CD4-positive, alpha-beta T cell treated with Interleukin-2 at 100 ng/mL for 4 hours (primary cell): ENCODE measurements around the gene TENT5C.

Experiments used
- DNase-seq: peaks from one replicate; pipeline ENCODE4 v3.0.0-alpha.2; 2020; ENCODE audit warnings: low spot score

The TENT5C gene

GRCh38 chr1:117592155-117592554 lies 13.7 kb upstream of the TENT5C start:
- DNase-seq: no peak

GRCh38 chr1:117594261-117594990 lies 11.4 kb upstream of the TENT5C start:
- DNase-seq: no peak

- no peak for DNase-seq
Measured at GRCh38 chr1:117596023-117596720, 9.7 kb upstream of the TENT5C start.

GRCh38 chr1:117598489-117598888 lies 7.4 kb upstream of the TENT5C start:
- DNase-seq: no peak

GRCh38 chr1:117599286-117600221 lies 6.3 kb upstream of the TENT5C start:
- DNase-seq: no peak

GRCh38 chr1:117600325-117600943 lies 5.4 kb upstream of the TENT5C start:
- DNase-seq: no peak

GRCh38 chr1:117600966-117601365 lies 4.9 kb upstream of the TENT5C start:
- no peak for DNase-seq

GRCh38 chr1:117602862-117603261 lies 3.0 kb upstream of the TENT5C start:
- no peak for DNase-seq

GRCh38 chr1:117605164-117605773 lies 579 bp upstream of the TENT5C start:
- DNase-seq: peak; percentile 8

- peak; percentile 59 for DNase-seq
Measured at GRCh38 chr1:117606649-117607430, 992 bp downstream of the TENT5C start.

- DNase-seq: peak; percentile 56
Measured at GRCh38 chr1:117607471-117607870, 1.6 kb downstream of the TENT5C start.

GRCh38 chr1:117608115-117608615 lies 2.3 kb downstream of the TENT5C start:
- DNase-seq: no peak

GRCh38 chr1:117608758-117609157 lies 2.9 kb downstream of the TENT5C start:
- no peak for DNase-seq

GRCh38 chr1:117609471-117609911 lies 3.6 kb downstream of the TENT5C start:
- DNase-seq: no peak

- DNase-seq: no peak
Measured at GRCh38 chr1:117610036-117610435, 4.2 kb downstream of the TENT5C start.

GRCh38 chr1:117611121-117611601 lies 5.3 kb downstream of the TENT5C start:
- DNase-seq: no peak

GRCh38 chr1:117611894-117612483 lies 6.1 kb downstream of the TENT5C start:
- DNase-seq: no peak

- peak; percentile 19 for DNase-seq
Measured at GRCh38 chr1:117612517-117613248, 6.8 kb downstream of the TENT5C start.

GRCh38 chr1:117613249-117613968 lies 7.6 kb downstream of the TENT5C start:
- no peak for DNase-seq
